ENCODE data around the gene TBRG4.

Gene TBRG4

DNA sequence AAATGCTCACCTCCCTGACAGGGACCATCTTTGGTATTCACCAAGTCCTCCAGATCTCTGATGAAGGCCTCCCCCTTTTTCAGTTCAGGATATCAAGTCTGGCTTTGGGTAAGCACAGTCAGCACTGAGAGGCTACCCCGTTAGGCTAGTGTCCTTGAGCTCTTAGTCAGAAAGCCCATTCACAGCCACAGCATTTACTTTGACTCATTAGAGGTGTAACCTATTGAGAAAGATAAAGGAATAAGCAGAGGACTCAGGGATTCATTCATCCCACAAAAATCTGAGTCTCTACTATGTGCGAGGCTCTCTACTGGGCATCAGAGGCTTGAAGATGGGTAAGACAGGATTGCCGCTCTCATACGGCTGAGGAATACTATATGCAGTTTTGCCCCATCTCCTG is 32.1 kb upstream of the TBRG4 start:
- DNase-seq (ENCODE audit: low read depth, low spot score), result no peak

GRCh38 chr7:45140827-45141226 is 29.3 kb upstream of the TBRG4 start:
- no peak for DNase-seq (ENCODE audit: low read depth, low spot score)

GRCh38 chr7:45138433-45139267 is 27.2 kb upstream of the TBRG4 start:
- no peak for DNase-seq (ENCODE audit: low read depth, low spot score)

GRCh38 chr7:45136106-45137060 is 24.9 kb upstream of the TBRG4 start:
- DNase-seq (ENCODE audit: low read depth, low spot score), result no peak

- DNase-seq (ENCODE audit: low read depth, low spot score), result no peak
Measured at GRCh38 chr7:45133877-45134276, 22.4 kb upstream of the TBRG4 start.

DNA sequence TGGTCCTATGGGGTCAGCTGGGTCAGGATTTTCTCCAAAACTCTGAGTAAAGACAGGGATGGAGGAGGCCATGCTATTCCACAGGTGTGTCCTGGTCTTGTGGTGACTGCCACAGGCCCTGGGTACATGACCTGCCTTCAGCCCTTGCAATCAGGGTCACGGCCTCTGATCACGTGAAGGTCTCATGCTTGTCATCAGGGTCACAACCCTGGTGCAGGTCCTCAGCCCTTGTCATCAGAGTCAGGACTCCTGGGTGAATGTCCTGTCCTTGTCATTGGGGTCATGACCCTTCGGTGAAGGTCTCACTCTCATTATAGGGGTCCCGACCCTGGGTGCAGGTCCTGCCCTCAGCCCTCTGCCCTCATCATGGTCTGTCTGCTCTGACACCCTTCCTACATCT is 21.9 kb upstream of the TBRG4 start:
- DNase-seq (ENCODE audit: low read depth, low spot score), result no peak

DNA sequence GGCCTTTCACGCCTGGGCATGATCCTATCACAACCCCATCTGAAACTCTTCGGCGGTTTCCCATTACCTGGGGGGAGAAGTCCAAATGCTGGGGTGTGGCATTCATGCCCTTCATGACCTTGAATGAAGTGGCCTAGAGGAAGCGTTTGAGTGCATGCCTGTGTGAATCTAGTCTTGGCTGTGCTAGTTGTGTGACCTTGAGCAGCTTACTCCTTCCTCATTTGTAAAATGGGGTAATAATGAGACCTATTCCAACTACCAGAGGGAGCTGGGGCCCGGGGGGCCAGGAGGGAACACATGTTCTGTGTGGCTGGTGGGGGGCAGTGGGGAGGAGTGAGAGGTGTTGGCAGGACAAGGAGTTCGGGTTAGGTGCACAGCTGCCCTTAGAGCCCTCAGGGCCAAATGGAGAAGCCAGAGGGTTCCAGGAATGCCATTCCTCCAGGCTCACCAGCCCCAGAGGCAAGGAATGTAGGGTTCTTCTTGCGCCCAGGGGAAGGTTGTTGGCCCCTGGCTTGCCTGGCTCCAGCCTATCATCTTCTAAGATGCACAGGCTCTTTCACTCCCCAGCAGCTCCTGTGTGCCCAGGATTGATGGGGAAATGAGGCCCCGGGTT is 21.3 kb upstream of the TBRG4 start:
- DNase-seq (ENCODE audit: low read depth, low spot score), result no peak

GRCh38 chr7:45131891-45132290 is 20.4 kb upstream of the TBRG4 start:
- DNase-seq (ENCODE audit: low read depth, low spot score), result no peak

DNA sequence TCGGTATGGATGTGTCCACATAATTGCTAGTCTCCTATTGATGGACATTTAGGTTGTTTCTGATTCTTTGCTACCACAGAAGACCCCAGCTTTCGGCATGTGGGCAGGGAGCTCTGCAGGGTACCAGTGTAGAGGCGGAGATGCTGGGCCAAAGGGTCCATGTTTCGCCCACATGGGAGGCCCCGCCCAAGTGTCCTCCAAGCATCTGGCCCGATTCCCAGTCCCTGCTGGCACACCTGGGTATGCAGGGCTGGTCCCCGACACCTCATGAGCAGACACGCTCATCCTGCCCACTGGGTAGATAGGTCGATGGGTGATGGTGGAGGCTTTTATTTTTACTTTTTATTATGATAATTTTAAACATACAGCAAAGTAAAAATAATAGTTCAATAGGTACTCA is 19.4 kb upstream of the TBRG4 start:
- DNase-seq (ENCODE audit: low read depth, low spot score), result no peak

GRCh38 chr7:45129906-45130305 is 18.4 kb upstream of the TBRG4 start:
- no peak for DNase-seq (ENCODE audit: low read depth, low spot score)

- DNase-seq (ENCODE audit: low read depth, low spot score), result no peak
Measured at GRCh38 chr7:45129181-45129800, 17.8 kb upstream of the TBRG4 start.

DNA sequence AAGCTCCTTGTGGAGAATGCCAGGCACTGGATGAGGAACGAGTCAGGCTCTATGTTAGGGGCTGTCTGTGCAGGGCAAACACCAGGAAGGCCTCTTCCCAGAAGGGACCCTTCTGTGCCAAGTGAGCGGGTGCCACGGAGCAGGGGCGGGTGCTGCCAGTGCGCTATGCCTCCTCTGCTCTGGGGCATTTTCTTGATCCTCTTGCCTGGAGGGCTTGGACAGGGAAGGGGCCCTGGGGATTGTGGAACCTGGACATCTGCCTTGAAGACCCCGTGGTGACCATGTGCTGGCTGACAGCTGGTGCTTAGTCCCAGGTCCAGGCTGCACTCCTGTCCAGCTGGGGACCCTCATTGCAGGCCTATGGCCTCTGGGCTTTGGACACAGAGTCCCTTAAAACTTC is 15.4 kb upstream of the TBRG4 start:
- DNase-seq (ENCODE audit: low read depth, low spot score), result no peak

- DNase-seq (ENCODE audit: low read depth, low spot score), result no peak
Measured at GRCh38 chr7:45126201-45126600, 14.7 kb upstream of the TBRG4 start.

- no peak for DNase-seq (ENCODE audit: low read depth, low spot score)
Measured at GRCh38 chr7:45125193-45125904, 13.9 kb upstream of the TBRG4 start.

DNA sequence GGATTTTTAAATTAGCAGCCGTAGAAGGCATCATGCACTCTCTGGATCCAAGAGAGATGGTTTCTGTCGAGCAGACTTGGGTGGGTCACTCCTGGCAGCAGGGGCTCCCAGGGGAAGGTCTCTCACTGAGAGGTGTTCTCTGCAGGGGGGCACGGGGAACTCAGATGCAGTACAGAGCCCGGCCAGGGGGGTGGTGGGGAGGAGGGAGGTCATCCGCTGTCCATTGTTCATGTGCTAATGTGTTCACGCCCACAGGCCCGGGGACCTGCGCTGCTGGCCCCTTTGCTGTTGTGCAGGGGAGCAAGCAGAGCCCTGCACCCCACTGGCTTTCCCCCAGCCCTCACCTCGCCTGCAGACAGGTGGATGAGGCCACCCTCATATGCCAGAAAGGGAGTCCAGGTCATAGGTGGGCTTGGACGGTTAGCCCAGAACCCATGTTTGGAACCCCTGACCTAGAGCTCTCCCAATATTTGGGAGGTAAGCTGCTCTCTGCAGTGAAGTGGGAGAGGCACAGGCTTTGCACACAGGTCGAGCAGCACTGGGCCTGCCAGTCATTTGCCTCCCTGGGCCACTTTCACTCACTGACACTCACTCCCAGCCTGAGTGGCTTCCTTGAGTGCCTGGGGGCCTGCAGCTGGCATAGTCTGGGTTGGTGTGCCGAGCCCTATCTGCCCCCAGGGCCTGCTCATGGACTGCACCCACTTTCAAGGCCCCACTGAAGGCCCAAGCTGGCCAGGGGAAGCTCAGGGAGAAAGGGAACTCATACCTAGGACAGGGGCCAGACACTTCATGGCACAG is 12.6 kb upstream of the TBRG4 start:
- no peak for DNase-seq (ENCODE audit: low read depth, low spot score)

DNA sequence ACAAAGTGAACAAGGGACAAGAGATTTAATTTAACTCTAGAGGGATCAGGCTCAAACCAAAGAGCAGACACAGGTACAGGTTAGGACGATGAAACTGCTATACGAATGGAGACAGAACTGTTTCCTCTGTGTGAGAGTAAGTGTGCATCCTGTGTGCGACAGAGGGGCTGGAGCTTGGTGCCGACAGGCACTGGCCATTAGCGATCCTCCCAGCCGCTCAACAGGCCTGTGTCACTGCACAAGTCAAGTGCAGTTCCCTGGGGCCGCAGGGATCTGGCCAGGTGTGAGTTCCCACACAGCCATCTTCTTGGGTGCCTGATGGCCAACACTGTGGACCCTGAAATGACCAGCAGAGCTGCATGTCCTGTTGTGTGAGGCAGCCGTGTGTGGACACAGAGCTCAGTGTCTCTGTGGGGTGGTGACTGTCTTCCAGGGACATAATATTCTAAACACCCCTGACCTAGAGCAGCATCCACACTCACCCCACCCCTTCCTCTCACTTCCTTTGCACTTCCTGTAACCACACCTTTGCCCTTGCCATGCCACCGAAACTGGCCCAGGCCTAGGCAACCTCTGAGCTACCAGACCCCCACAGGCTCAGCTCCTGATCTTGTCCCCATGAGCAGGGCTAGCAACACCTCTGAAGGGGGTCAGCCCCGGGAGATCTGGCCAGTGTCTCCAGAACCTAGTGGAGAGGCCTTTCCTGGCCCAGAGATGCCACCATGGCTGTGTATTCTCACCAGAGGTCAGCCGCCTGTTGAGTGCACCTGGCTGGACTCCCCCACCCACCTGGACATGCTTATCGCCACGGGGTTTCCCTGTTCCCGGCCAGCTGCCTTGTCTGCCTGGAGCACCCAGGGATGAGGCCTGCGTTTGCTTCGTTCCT is 11.7 kb upstream of the TBRG4 start:
- DNase-seq (ENCODE audit: low read depth, low spot score), result no peak

DNA sequence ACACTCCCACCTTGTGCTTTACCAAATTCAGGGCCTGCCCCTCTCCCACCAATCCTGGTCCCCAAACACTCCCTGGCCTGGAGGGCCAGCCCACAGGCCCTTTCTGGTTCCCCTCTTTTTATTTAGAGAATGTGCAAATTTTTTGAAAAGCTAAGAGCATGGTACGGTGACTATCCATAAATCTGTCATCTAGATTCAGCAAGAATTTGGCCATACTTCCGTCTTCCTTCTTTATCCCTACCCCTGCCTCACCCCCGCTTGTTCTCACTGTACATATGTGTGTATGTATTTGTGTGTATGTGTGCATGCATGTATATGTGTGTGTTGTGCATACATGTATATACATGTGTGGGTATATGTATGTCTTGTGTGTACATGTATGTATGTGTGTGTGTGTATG is 8.1 kb upstream of the TBRG4 start:
- no peak for DNase-seq (ENCODE audit: low read depth, low spot score)

GRCh38 chr7:45118889-45119331 is 7.4 kb upstream of the TBRG4 start:
- no peak for DNase-seq (ENCODE audit: low read depth, low spot score)

DNA sequence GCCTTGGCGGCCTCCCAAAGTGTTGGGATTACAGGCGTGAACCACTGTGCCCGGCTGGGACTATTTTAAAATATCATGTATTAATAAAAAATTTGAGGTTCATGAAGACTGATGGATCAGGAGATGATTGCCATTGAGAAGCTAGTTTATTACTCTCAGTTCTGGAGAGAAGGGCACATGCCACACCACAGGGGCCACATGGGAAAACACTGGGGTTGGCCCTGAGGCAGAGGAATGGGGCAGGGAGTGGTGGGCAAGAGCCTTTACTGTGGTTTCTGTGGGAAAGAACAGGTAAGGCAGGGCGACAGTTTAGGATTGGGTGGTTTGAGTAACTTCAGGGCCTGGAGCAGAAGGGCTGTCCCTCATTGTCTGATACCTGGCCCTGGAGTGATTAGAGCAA is 6.8 kb upstream of the TBRG4 start:
- no peak for DNase-seq (ENCODE audit: low read depth, low spot score)
